Measurements from ENCODE around the gene CHRNA4.

GRCh38 chr20:63305393-63305792 lies 55.8 kb downstream of the CHRNA4 start:
- TF ChIP-seq, protein P1, sequence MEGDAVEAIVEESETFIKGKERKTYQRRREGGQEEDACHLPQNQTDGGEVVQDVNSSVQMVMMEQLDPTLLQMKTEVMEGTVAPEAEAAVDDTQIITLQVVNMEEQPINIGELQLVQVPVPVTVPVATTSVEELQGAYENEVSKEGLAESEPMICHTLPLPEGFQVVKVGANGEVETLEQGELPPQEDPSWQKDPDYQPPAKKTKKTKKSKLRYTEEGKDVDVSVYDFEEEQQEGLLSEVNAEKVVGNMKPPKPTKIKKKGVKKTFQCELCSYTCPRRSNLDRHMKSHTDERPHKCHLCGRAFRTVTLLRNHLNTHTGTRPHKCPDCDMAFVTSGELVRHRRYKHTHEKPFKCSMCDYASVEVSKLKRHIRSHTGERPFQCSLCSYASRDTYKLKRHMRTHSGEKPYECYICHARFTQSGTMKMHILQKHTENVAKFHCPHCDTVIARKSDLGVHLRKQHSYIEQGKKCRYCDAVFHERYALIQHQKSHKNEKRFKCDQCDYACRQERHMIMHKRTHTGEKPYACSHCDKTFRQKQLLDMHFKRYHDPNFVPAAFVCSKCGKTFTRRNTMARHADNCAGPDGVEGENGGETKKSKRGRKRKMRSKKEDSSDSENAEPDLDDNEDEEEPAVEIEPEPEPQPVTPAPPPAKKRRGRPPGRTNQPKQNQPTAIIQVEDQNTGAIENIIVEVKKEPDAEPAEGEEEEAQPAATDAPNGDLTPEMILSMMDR (IDR thresholded peaks at IDR 0.05; ENCODE audit: low read depth, low read length) = no peak
- no peak for TF ChIP-seq POLR2A (IDR thresholded peaks at IDR 0.05; ENCODE audit: extremely low read depth, insufficient read length)
- TF ChIP-seq MYC (IDR thresholded peaks at IDR 0.05; ENCODE audit: low read depth, low read length) = no peak
- no peak for TF ChIP-seq MAX (IDR thresholded peaks at IDR 0.05; ENCODE audit: low read depth, low read length)
